OCI-LY1 (cell line): ENCODE data around the gene PACSIN1.

ENCODE experiments used
- H2AFZ ChIP-seq: fragments of 200-600 bp; sonication (generic), shearing (Covaris generic); 2 replicates; pipeline ENCODE4 v1.6.0; 2014; ENCODE audit warnings: antibody characterized with exemption, mild to moderate bottlenecking, low read length
- H3F3A ChIP-seq: fragments of 200-600 bp; sonication (generic), shearing (Covaris generic); 2 replicates; pipeline ENCODE4 v1.6.0; 2014; ENCODE audit warnings: mild to moderate bottlenecking, antibody characterized with exemption, low read length, moderate library complexity; ENCODE audit not compliant: insufficient read depth
- H3K27ac ChIP-seq: fragments of 200-600 bp; sonication (generic); 2 replicates; pipeline ENCODE4 v1.5.1; 2014; ENCODE audit warnings: low read length, mixed run types, mild to moderate bottlenecking, low read depth; ENCODE audit not compliant: poor library complexity, severe bottlenecking
- H3K27me3 ChIP-seq: fragments of 200-600 bp; sonication (generic); 2 replicates; pipeline ENCODE4 v1.6.0; 2014; ENCODE audit warnings: antibody characterized with exemption, mild to moderate bottlenecking, low read length, moderate library complexity; ENCODE audit not compliant: insufficient read depth
- H3K36me3 ChIP-seq: fragments of 200-600 bp; sonication (generic); 2 replicates; pipeline ENCODE4 v1.6.1; 2014; ENCODE audit warnings: mild to moderate bottlenecking, antibody characterized with exemption, low read length, moderate library complexity, mixed read lengths; ENCODE audit not compliant: insufficient read depth
- H3K4me1 ChIP-seq: fragments of 200-600 bp; sonication (generic); 2 replicates; pipeline ENCODE4 v1.5.1; 2014; ENCODE audit warnings: mild to moderate bottlenecking, low read length, moderate library complexity; ENCODE audit not compliant: insufficient read depth, severe bottlenecking
- H3K4me2 ChIP-seq: fragments of 200-600 bp; sonication (generic), shearing (Covaris generic); 2 replicates; pipeline ENCODE4 v1.6.1; 2014; ENCODE audit warnings: low read length
- H3K4me3 ChIP-seq: fragments of 200-600 bp; sonication (generic); 2 replicates; pipeline ENCODE4 v1.5.1; 2014; ENCODE audit warnings: low read length, low read depth, mild to moderate bottlenecking, mixed read lengths; ENCODE audit not compliant: poor library complexity, severe bottlenecking
- H3K79me2 ChIP-seq: fragments of 200-600 bp; shearing (Covaris generic); 2 replicates; pipeline ENCODE4 v1.6.1; 2016; ENCODE audit warnings: mixed run types, low read length, mixed read lengths; ENCODE audit not compliant: insufficient read depth
- H3K9ac ChIP-seq: fragments of 200-600 bp; sonication (generic), shearing (Covaris generic); 2 replicates; pipeline ENCODE4 v1.6.1; 2014; ENCODE audit warnings: mild to moderate bottlenecking, low read length, mixed read lengths
- H3K9me2 ChIP-seq: fragments of 200-600 bp; sonication (generic), shearing (Covaris generic); 2 replicates; pipeline ENCODE4 v1.6.1; 2014; ENCODE audit warnings: low read depth, mild to moderate bottlenecking, low read length, mixed read lengths
- H3K9me3 ChIP-seq: fragments of 200-600 bp; shearing (Covaris generic); 2 replicates; pipeline ENCODE4 v1.6.1; 2014; ENCODE audit warnings: low read length, mixed read lengths
- H4K20me1 ChIP-seq: fragments of 200-600 bp; sonication (generic), shearing (Covaris generic); 2 replicates; pipeline ENCODE4 v1.6.0; 2016; ENCODE audit warnings: mild to moderate bottlenecking, low read length; ENCODE audit not compliant: insufficient read depth
- CTCF ChIP-seq: fragments of 200-600 bp; sonication (generic), shearing (Covaris generic); IDR thresholded peaks from 2 replicates; pipeline ENCODE4 v1.5.1; 2017; ENCODE audit warnings: mild to moderate bottlenecking, antibody characterized with exemption, low read length, moderate library complexity, mixed read lengths
- EZH2 ChIP-seq: fragments of 200-600 bp; sonication (generic), shearing (Covaris generic); IDR thresholded peaks from 2 replicates; pipeline ENCODE4 v1.8.0; 2017; ENCODE audit warnings: borderline replicate concordance, mixed run types, mild to moderate bottlenecking, antibody characterized with exemption, low read length, moderate library complexity, mixed read lengths

The PACSIN1 gene

DNA sequence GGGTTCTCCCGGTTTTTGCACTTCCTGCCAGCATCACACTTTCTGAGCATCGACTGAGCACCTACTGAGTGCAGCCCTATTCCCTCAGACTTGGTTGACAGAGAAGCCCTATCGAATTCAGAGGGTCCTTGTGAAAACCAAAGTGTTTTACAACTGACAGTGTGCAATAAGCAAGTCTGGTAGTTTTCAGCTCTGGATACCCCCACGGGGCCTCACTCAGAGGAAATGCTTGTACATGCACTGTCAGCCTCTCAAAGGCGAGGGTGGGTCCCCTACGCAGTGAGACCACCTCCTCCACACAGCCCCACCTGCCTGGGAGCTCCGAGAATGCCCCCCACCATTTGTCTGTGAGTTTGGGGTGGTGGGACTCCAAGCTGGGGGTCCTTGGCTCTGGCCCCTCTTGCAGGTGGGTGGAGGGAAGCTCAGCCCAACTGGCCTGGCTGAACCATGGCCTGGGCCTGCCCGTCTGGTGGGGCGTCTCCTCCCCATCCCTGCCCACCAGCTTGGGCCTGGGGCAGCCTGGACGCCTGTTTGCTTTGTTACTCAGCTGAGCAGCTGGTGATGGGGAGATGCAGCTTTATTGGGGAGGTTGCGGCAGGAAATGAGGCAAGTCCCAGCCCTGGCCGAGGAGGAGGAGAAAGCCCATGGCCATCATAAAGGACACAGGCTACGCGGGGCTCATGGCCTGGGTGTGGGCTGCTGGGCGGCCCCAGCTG, 88.6 kb downstream of the PACSIN1 start:
- H3K9me3 ChIP-seq: 0 out of 2 replicates have a peak, but pooled peaks cover 3% of the 10 kb centered on the region
- no peak overlapping the region for H3K4me2 ChIP-seq
- H3K79me2 ChIP-seq: no peaks in the 10 kb centered on the region
- H4K20me1 ChIP-seq: no peaks in the 10 kb centered on the region
- TF ChIP-seq EZH2: no peak
- TF ChIP-seq CTCF: no peak
- H3K4me1 ChIP-seq: no peaks in the 10 kb centered on the region
- peaks cover 7% of the 10 kb centered on the region for H3K27me3 ChIP-seq
- no peaks in the 10 kb centered on the region for H3K36me3 ChIP-seq
- H3K9ac ChIP-seq: no peak overlapping the region
- H3F3A ChIP-seq: no peaks in the 10 kb centered on the region
- H3K9me2 ChIP-seq: no peaks in the 10 kb centered on the region
- H3K27ac ChIP-seq: no peak overlapping the region
- no peak overlapping the region for H3K4me3 ChIP-seq
- H2AFZ ChIP-seq: no peak overlapping the region

DNA sequence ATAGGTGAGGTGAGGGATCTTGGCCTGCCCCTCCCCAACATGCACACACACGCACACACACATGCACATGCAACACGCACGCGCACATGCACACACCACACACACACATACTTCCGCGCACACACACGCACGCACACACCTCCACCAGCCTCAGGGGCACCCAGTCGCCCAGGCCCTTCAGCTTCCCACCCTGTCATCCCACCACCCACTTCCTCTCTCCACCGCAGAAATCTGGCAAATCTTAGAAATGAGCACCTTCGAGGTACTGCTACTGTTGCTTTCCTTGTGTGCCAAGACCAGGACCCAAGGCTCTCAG, 89.1 kb downstream of the PACSIN1 start:
- TF ChIP-seq EZH2: no peak
- no peak for TF ChIP-seq CTCF
- Histone ChIP-seq H3K9me2 (no peaks in the 10 kb centered on the region), H3K9ac (no peak overlapping the region), H3K4me3 (no peak overlapping the region), H4K20me1 (no peaks in the 10 kb centered on the region), H3K79me2 (no peaks in the 10 kb centered on the region), H2AFZ (no peak overlapping the region), H3K27ac (no peak overlapping the region), H3K36me3 (no peaks in the 10 kb centered on the region), H3K4me1 (no peaks in the 10 kb centered on the region), H3K9me3 (0 out of 2 replicates have a peak, but pooled peaks cover 3% of the 10 kb centered on the region), H3F3A (no peaks in the 10 kb centered on the region), H3K4me2 (no peak overlapping the region), H3K27me3 (peaks cover 7% of the 10 kb centered on the region)

GRCh38 chr6:34555328-34555727, 89.5 kb downstream of the PACSIN1 start:
- Histone ChIP-seq H3K9me3 (0 out of 2 replicates have a peak, but pooled peaks cover 3% of the 10 kb centered on the region), H2AFZ (no peak overlapping the region), H3K27ac (no peak overlapping the region), H3K4me1 (no peaks in the 10 kb centered on the region), H3F3A (no peaks in the 10 kb centered on the region), H3K4me2 (no peak overlapping the region), H3K36me3 (no peaks in the 10 kb centered on the region), H3K9ac (no peak overlapping the region), H3K79me2 (no peaks in the 10 kb centered on the region), H3K9me2 (no peaks in the 10 kb centered on the region), H3K27me3 (peaks cover 7% of the 10 kb centered on the region), H4K20me1 (no peaks in the 10 kb centered on the region), H3K4me3 (no peak overlapping the region)
- no peak for TF ChIP-seq EZH2
- TF ChIP-seq CTCF: no peak
